HG03342 (cell line): Measurements from ENCODE around the gene ETDA.
"Not testable (repeated sequence)": the region's sequence is repeated elsewhere in the genome, so short reads cannot be mapped to it uniquely, and the experiment has no call there.

Experiments used
- ATAC-seq: cut with Tn5 transposase; IDR thresholded peaks from one replicate; pipeline ENCODE4 v1.9.1; 2021; ENCODE audit warnings: mild to moderate bottlenecking, moderate library complexity; ENCODE audit not compliant: unreplicated experiment

ETDA gene

DNA sequence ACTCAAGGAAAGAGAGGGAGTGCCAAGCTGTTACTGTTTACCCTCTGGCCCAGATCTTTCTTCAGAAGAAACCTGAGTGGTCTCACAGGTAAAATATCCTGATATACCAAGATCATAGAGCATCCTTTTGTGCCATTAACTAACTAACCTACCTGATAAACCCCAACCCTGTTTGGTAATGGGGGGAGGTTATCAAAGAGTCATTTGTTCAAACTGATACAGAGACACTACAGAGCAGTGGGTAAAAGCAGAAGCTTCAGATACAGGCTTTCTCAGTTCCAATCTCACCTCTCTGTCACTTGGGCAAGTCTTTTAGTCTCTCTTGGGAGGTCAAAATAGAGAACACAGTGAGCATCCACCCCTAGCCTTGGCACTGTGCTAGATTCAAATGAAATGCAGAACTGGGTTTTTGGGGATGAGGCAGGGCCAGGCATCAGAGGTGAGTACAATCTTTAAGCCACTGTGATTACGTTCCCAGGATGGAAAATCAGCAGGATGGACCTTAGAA, at the start of gene ETDA:
ETDA (plus strand) TSS at position 51 of the 508 bp plus-strand sequence. CDS start 1,216 bp downstream, outside the sequence.
- not testable (repeated sequence) for ATAC-seq

DNA sequence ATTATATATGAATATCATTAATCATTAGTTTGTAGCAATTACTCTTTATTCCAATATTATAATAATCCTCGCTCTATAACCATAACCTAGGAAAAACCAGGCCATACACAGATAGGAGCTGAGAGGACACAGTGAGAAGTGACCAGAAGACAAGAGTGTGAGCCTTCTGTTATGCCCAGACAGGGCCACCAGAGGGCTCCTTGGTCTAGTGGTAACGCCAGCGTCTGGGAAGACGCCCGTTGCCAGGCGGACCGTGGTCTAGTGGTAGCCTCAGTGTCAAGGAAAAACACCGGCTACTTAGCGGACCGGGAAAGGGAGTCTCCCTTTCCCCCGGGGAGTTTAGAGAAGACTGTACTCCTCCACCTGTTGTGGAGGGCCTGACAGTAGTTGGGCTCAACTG, 45.4 kb upstream of the ETDA start:
- not testable (repeated sequence) for ATAC-seq

DNA sequence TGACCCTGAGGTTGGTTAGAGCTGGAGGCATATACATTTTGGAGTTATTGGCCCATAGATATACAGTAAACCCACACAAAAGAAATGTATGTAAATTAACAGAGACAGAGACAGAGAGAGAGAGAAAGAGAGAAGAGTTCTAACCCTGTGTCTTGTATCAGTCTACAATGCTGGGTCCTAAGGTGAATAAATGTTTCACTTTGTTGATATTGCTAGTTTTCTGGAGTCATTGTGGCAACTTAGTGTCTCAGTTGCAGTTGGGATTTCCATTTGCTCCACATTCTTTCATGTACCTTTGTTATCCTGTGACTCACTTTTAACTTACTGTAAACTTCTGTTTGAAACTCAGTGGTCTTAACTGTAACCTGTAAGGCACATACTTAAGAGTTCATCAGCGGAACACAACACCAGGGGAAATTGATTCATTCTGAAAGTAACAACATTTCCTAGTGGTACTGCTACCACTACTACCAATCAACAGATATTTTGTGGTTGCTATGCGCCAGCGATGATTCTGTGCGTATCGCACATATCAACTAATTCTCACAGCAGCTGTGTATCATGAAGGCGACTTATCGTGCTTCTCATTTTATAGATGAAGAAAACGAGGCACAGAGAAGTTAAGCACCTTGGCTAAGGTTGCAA, 38.5 kb upstream of the ETDA start:
- peak; percentile 63 for ATAC-seq

DNA sequence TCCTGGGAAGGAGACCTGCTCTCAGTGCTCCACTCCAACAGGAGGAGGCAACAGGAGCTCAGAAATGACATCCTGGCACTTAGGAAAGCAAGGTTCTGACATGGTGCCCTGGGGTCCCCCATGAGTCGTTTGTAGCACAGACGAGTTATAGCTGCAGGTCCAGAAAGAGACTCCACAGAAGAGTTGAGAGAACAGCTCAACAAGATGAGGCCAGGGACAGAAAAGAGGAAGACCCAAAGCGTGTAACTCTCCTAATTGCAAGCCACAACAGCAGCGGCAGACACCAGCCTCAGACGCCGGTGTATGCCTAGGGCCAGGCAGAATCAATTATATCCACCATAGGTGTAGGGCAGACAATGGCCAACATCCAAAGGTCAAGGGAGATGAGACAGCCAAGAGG, 5.9 kb upstream of the ETDA start:
- not testable (repeated sequence) for ATAC-seq

DNA sequence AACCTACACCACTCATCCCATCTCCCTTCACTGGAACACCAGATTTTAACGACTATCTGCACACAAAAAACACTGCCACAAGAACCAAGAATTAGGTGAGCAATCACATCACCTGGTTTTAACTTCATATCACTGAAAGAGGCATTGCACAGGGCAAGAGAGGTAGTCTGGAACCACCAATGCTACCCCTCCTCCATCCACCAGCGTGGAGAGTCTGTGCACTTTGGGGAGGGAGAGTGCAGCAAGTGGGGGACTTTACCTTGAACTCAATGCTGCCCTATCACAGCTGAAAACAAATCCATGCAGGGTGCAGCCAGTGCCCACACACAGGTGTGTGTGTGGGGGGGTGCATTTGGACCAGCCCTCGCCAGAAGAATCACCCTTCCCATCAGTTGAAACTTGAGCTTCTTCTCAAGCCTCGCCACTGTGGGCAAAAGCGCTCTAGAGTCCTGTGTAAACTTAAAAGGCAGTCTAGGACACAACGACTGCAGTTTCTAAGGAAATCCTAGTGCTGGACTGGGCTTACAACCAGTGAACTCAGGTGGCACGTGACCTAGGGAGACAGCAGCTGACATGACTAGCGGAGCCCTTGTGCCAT, 4.3 kb downstream of the ETDA start:
- not testable (repeated sequence) for ATAC-seq

DNA sequence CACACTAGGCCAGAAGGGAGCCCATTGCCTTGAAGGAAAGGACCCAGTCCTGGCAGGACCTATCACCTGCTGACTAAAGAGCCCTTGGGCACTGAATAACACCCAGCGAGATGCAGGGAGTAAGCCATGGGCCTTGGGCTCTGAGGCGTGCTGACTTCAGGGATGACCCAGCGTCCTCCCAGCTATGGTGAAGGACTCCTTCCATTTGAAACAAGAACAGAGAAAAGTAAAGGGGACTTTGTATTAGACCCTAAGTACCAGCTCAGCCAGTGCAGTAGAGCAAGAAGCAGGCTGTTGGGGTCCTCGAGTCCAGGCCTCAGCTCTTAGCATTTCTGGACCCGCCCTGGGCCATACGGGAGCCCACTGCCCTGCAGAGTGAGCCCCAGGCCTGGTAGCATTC, 5.1 kb downstream of the ETDA start:
- no peak for ATAC-seq

DNA sequence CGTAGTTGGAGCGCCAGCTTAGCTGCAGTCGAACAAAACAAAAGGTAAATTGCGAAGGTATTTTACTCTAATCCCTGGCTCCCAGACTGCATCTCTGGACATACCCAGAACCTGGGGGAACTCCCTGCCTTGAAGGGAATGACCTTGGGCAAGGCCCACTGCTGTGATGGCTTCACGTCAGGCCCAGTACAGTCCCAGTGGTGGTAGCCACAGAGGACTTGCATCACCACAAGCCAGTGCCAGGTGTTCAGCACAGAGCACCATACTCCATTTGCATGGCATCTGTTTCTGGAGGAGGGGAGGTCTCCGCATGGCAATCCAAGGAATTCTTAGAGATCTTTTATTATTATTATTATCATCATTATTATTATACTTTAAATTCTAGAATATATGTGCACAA, 5.6 kb downstream of the ETDA start:
- no peak for ATAC-seq

DNA sequence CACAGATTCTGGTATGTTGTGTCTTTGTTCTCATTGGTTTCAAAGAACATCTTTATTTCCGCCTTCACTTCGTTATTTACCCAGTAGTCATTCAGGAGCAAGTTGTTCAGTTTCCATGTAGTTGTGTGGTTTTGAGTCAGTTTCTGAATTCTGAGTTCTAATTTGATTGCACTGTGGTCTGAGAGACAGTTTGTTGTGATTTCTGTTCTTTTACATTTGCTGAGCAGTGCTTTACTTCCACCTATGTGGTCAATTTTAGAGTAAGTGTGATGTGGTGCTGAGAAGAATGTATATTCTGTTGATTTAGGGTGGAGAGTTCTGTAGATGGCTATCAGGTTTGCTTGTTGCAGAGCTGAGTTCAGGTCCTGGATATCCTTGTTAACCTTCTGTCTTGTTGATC, 9.1 kb downstream of the ETDA start:
- ATAC-seq, result not testable (repeated sequence)

DNA sequence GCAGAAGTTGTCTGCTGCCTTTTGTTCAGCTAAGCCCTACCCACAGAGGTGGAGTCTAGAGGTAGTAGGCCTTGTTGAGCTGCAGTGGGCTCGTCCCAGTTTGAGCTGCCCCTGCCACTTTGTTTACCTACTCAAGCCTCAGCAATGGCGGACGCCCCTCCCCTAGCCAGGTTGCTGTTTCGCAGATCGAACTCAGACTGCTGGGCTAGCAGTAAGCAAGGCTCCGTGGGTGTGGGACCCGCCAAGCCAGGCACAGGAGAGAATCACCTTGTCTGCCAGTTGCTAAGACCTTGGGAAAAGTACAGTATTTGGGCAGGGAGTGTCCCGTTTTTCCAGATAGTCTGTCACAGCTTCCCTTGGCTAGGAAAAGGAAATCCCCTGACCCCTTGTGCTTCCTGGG, 11.5 kb downstream of the ETDA start:
- not testable (repeated sequence) for ATAC-seq

DNA sequence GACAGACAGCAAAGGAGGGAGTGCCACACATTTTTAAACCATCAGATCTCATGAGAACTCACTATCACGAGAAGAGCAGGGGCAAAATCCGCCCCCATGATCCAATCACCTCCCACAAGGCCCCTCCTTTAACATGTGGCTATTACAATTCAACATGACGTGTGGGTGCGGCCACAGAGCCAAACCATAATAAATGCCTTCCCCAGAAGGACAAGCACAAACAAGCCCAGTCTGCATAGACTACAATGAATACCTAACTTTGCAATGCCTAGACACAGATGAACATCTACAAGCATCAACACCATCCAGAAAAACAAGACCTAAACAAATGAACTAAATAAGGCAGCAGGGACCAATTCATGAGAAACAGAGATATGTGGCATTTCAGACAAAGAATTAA, 12.3 kb downstream of the ETDA start:
- no peak for ATAC-seq

DNA sequence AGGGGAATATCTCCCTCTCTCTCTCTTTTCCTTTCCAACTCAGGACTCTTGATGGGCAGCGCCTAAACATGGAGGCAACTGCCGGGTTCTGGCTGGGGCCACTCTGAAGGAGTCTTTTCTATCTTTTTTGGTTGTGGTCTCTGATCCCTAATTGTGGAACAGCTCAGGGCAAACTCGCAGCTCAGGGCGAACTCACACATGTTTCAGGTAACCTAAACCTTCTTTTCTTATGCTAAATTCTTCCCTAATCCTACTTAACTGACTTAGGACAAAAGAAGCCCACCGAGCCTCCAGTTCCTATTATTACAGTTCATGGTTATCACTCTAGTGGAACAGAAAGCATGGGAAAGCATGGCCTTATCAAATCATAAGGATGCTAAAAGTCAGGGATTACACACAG, 21.3 kb downstream of the ETDA start:
- ATAC-seq, result no peak

DNA sequence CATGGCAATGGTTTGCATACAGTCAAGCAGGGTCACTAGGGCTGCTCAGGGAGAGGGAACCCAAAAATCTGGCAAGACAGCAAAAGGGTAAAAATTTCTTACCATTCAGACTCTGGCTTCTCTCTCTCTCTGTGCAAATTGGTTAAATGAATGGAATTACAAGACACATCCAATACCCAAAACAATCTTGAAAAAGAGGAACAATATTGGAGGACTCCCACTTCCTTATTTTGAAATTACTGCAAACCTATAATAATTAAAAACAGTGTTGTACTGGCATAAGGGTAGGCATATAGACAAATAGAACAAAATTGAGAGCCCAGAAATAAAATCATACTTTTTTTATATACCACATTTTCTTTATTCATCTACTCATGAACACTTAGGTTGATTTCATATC, 24.1 kb downstream of the ETDA start:
- no peak for ATAC-seq

DNA sequence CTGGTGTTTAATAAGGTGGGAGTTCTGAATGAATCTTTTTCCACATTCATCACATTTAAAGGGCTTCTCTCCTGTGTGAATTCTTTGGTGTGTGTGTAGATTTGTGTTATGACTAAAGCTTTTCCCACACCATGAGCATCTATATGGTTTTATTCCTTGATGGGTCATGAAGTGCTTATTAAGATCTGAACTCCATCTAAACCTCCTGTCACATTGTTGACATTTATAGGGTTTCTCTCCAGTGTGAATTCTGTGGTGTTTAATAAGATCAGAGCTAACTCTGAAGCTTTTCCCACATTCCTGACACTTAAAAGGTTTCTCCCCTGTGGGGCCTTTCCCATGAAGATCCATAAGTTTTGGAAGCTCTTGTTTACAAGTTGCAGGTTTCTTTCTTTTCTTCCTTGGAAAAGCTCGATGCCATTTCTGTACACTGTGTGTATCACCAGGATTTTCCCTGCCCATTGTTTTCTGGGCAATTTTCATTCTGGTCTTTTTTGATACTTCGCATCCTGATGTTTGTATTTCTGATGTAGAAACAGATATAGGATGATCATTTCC, 35.5 kb downstream of the ETDA start:
- no peak for ATAC-seq

DNA sequence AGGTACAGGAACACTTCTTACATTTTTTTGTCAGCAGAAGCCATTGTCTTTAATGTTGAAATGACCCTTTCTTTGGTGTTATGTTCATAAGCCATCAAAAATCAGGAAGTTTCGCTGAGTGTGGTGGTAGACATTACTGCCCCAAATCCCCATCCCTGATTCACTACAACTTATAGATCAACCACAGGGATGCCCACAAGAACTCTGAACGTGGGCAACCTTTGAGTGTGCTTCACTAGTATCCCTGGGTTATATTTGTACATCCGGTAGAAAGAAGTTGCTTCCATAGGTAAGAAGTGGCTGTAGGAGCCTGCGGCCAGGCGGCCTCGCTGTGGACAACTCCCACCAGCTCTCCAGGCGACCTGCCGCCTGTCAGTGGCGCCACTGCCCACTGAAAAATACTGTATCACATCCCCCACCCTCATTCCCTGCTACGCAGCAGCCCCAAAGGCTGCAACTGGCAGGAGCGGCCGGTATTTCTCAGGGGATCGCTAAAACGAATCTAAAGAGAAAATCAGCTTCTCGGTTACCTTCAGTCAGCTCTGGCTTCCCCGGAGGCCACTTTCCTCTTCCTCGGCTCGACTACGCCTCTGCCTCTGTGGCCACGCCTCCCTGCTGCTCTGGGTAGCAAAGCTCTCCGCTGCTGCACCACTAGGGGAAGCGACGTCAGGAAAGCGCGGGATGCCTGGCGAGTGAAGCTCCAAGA, 43.5 kb downstream of the ETDA start:
- ATAC-seq, result peak; percentile 99

DNA sequence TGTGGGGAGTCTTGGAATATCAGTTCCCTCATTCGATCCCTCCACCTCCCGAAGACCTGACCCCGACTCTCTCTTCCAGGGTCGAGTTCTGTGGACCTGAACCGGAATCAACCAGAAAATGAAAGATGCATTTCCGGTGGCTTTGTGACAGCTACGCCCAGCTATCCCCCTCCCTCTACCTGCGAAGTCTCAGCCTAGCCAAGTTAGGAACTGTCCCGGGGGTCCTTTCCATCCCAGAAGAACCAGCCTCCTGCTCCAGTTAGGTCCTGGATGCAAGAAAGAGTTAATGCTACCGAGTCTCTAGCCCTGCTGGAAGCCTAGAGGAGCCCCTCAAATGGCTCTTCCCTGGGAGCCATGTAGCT, 44.1 kb downstream of the ETDA start:
- peak; percentile 56 for ATAC-seq

DNA sequence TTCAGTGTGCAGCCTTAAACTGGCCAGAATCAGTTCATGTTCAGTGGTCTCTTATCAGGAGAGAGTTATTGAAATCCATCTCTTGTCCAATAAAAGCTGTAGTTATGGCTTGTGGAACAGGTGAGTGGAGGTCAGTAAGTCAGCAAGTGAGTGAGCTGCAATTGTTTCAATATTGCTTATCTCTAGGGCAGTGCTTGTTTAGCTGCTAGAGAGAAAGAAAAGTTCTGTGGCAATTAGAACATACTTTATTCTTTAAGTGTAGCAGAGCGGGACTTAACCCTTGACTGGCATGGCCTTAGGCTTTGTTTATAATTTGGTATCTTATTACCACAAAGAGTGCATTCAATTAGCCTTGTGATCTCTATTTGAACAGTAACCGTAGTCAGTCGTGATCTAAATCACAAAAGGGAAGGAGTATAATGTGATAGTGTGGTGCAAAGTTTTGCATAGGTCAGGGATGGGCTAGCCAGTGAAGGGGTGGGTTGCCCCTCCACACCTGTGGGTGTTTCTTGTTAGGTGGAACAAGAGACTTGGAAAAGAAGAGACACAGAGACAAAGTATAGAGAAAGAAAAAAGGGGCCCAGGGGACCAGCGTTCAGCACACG, 50.5 kb downstream of the ETDA start:
- no peak for ATAC-seq
